GM19351 (cell line): ENCODE data around the gene NOC4L.

Experiments used
- ATAC-seq: cut with Tn5 transposase; IDR thresholded peaks from one replicate; pipeline ENCODE4 v1.9.1; 2021; ENCODE audit warnings: mild to moderate bottlenecking, moderate library complexity; ENCODE audit not compliant: unreplicated experiment

Gene NOC4L

DNA sequence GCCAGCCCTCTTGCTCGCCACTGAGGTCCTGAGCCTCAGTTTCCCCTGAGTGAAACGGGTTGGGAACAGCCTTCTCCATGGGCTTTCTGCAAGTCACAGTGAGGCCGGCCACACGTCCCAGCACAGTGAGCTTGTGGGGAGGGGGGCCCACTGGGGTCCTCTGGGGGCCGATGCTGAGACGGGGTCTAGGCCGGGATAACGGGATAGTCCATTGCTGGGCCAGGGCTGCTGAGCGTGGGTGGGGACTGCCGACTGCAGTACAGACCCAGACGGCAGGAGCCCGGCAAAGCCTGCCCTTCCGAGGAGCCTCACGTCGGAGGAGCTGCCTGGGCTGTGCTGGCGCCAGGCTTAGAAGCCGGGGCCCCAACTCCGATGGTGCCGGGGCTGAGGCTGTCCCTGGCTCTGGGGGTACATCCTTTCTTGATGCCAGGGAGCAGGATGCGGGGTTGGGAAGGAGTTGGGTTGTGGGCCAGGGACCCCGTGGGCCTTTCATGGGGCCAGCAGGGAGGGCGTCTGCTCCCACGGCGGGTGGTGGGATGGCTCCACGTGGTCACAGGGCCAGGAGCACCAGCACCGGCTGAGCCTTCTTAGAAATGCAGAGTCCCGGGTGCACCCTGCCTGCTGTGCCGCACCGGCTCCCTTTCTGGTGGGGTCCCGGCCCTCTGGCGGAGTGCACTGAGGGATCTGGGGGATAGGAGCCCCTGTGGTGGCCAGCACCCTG is 24.2 kb downstream of the NOC4L start:
- no peak for ATAC-seq

GRCh38 chr12:132169376-132169775 is 25.1 kb downstream of the NOC4L start:
- no peak for ATAC-seq

DNA sequence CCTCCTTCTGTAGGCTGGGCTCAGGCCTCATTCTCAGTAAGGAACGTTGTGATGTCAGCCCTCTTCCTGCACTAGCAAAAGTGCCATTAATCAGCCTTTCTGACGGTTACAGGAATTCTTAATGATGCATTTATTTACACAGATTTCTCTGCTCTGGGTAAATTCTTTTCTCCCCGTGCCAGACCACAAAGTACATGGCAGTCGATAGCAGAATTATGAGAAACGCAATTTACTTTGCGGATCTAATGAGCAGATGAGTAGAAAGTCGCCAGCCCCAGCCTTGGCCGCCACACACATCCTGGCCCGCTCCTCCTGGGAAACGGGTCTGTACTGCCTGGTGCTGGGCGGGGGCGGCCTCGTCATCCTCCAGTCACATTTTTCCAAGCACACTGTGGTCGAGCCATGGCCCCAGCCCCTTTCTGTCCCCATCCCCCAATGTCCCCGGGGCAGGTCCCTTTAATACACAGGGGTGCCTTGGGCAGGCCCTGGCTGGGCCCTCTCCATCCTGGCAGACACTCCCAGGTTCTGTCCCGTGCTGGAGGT is 25.9 kb downstream of the NOC4L start:
- ATAC-seq, result no peak

- ATAC-seq, result no peak
Measured at GRCh38 chr12:132170637-132171292, 26.5 kb downstream of the NOC4L start.

DNA sequence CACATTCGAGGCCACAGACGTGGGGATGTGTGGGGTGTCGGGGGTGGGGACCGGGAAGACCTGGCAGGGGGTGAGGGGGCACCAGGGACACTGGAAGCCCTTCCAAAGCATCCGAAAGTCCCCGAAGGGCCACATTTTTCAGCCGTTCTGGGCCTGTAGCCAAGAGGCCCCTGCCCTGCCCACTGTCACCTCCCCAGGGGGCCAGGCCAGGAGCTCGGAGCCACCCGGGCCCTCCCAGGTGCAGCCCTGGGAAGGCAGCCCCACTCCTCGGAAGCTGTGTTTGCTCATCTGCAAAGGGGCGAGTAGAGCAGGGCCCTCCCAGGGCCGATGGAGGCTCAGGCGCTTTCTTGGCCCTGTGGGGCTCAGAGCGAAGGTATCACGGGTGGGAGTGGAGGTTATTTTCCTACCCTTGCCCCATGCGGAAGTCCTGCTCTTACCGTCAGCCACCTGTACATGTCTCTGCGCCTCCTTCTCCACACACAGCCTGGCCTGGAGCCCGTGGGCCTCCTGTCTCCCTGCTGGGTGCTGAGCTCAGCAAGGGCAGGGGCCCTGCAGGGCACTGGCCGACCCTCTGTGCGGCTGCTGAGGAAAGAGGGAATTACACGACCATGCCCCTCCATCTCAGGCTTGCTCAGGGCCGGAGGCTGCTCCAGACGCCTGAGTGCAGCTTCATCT is 27.2 kb downstream of the NOC4L start:
- no peak for ATAC-seq

- ATAC-seq, result no peak
Measured at GRCh38 chr12:132171968-132172521, 27.8 kb downstream of the NOC4L start.

- no peak for ATAC-seq
Measured at GRCh38 chr12:132172619-132173018, 28.4 kb downstream of the NOC4L start.

DNA sequence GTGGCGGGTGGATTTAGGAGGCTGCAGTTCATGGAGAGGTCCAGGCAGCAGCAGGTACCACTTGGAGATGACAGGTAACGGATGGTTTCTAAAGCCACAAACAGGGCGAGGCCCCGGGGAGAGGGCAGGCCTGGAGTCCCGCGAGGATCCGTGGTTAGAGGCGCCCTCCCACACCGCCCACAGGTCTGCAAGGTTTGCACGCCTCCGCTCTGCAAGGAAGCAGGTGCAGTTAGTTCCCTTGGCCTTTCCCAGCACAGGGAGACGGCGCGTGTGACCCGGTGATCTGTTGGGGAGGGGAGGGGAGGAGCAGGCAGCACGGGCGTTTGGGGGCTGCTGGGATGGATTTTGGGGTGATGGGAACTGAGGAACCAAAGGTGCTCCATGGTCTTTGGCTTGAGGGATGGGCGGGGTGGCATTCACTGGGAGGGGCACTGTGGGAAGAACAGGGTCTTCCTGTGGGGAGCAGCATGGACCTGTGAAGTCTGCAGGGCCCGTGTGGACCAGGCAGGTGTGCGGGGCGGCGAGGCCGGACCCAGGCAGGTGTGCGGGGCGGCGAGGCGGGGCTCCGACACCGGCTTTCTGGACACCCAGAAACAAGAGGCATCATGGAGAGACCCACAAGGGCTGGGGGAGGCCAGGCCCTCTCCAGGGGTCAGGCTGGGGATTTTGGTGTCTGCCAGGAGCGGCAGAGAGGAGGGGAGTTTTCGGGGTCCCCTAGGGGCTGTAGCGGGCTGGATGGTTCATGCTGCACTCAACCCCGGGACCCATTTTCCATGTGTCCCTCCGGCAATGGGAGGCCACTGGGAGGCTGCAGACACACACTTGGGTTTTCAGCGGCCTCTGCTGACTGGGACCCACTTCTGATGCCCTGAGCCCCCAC is 29.1 kb downstream of the NOC4L start:
- no peak for ATAC-seq

- no peak for ATAC-seq
Measured at GRCh38 chr12:132174015-132174838, 30.0 kb downstream of the NOC4L start.

DNA sequence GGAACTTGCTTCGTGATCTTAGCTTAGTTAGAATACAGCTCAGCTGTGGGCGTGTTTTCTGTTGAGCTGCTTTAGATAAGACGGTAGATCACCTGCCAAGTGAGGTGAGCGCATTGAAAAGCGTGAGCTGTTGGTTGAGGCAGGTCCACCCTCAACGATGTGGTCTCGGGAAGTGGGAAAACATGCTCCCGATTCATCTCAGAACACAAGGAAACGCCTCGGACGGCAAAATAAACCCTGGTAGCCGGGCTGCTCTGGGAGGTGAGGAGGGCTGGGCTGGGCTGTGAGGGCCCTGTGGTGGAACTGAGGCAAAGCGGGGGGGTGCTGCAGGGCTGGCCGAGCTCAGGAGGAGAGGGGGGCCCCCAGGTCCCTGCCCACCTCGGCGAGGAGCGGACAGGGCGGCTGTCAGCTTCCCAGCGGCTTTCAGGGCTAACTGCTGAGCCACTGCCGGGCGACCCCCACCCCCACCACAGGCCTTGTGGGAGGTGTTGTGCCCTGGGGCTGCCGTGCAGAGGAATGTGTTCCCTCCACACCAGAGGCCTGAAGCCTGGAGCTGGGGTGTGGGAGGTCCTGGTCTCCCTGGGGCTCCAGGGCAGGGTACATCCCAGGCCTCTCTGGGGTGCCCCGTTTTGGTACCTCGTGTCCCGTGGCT is 30.7 kb downstream of the NOC4L start:
- no peak for ATAC-seq

DNA sequence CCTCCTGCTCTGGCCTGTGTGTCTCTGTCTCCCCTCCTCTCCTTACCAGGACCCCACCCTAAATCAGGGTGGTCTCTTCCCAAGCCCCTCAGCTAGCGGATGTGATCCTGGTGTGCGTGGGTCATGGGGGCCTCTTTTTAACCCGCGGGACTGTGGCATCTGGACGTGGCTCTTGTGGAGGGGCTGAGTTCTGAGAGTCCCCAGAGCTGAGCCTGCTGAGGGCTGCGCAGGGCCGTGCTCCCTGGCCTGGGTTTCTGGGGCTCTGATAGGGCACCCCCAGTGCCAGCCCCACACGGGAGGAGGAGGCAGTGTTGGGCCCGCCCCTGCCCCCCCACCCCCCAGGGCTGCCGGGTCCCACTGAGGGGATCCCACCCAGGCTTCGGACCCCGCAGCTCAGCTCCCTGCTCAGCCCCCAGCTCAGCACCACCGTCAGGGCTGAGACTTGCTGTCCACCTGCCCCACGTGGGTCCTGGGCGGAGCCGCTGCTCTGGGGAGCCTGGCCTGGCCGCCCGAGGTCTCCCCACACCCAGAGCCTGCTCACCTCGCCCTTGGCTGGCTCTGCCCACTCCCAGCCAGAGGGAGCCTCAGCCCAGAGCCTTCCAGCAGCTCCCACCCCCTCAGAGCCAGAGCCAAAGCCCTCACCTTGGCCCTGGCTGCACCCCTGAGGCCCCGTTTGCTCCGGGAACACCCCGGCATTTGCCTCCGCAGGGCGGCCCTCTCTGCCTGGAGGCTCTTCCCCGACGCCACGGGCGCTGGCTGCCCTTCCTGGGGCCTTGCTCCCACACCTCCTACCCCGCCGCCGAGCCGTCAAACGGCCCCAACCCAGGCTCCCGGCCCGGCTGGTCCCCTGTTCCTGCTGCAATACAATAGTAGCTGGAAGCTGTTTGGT is 31.5 kb downstream of the NOC4L start:
- no peak for ATAC-seq

GRCh38 chr12:132176385-132176919 is 32.2 kb downstream of the NOC4L start:
- no peak for ATAC-seq

GRCh38 chr12:132176920-132177551 is 32.8 kb downstream of the NOC4L start:
- no peak for ATAC-seq

DNA sequence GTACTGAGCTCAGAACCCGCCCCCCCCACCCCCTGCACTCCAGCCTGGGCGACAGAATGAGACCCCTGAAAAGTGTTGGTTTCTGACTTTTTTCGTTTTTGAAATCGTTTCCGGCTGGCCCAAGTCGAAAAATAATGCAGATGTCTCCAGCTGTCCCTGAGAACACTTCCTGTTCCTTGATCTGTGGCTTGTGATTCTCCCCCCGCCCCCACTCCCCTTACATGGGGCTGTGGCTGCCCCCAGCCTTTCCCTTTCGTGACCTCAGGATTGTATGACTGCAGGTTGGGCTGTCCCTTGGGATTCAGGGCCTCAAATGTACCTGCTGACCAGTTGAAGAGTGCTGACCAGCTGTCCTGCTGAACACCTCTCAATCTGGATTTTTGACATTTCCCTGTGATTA is 34.1 kb downstream of the NOC4L start:
- ATAC-seq, result no peak

- ATAC-seq, result no peak
Measured at GRCh38 chr12:132178801-132179401, 34.6 kb downstream of the NOC4L start.

DNA sequence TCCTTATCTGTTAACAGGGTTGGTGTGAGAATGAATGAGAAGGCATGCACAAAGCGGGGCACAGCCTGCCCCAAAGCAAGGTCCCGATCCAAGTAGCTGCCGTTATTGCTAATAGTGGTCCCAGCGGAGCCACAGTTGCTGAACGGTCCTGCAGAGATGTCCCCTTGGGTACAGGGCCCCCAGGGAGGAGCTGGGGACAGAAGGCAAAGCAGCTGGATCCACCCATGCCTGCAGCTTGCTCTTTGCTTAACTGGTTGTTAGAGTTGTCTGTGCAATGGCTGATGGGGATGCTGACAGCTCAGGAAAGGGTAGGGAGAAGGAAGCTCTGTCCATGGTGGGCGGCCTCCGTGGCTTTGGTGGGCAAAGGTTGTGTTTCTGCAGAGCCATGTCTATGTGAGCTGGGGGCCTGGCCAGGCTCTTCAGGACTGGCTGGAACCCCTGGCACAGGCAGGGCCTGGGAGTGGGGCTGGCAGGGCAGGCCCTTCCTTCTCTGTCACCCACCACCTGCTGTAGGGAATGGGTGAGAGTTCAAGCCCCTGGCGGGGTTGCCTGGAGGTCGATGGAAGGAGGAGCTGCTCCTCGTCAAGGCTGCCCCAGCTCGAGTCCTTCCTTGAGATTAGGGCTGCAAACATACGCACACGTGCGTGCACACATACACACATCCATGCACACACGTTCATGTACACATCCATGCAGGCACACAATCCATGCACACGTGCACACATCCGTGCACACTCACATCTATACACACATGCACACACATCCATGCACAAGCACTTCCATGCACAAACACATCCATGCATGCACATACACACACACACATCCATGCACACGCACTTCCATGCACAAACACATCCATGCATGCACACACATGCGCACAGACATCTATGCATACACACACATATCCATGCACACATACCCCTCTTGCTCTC is 35.4 kb downstream of the NOC4L start:
- no peak for ATAC-seq
